Natural killer cell (primary cell): Measurements from ENCODE around the gene ANKS3. TPM values are rescaled to one million over a fixed set of nuclear protein-coding genes. Genes with fewer than 3 reads are reported as not detected.
A peak's percentile ranks its signal among the peaks of the same experiment; 100 is the strongest.

Experiments used
- ATAC-seq, 3 donors: fragments of 150-1000 bp in 2 of 3; fragments of 200-7000 bp in 1 of 3; cut with Tn5 transposase; 1 replicate in 1 of 3; 2 replicates in 2 of 3; pipeline ENCODE4 v1.10.0; 2021; ENCODE audit warnings: mild to moderate bottlenecking in 2 of 3, moderate library complexity in 2 of 3
- DNase-seq, 2 donors: peaks; one replicate each; pipeline versions ENCODE4 v3.0.0 to v3.0.0-alpha.2; 2013 to 2021; ENCODE audit warnings: mixed read lengths in 1 of 2
- H3K27ac ChIP-seq: one replicate; pipeline ENCODE4 v1.5.1; 2013; ENCODE audit warnings: mild to moderate bottlenecking, low read length
- H3K27me3 ChIP-seq: one replicate; pipeline ENCODE4 v1.6.1; 2013; ENCODE audit warnings: low read length; ENCODE audit not compliant: control insufficient read depth, insufficient read depth
- H3K36me3 ChIP-seq: one replicate; pipeline ENCODE4 v1.6.1; 2013; ENCODE audit warnings: low read length; ENCODE audit not compliant: control insufficient read depth, insufficient read depth
- H3K4me1 ChIP-seq: one replicate; pipeline ENCODE4 v1.6.1; 2013; ENCODE audit warnings: low read length; ENCODE audit not compliant: control insufficient read depth, insufficient read depth
- H3K4me3 ChIP-seq: one replicate; pipeline ENCODE4 v1.5.1; 2013; ENCODE audit warnings: low read length
- H3K9me3 ChIP-seq: one replicate; pipeline ENCODE4 v1.6.1; 2013; ENCODE audit warnings: low read length; ENCODE audit not compliant: control insufficient read depth, insufficient read depth
- H3K27ac Mint-ChIP-seq, 2 donors: one replicate each; pipeline ENCODE4 v1.8.0; 2022; ENCODE audit warnings: mild to moderate bottlenecking in 2 of 2, mixed read lengths in 2 of 2, moderate library complexity in 1 of 2
- H3K27me3 Mint-ChIP-seq, 2 donors: one replicate each; pipeline ENCODE4 v1.8.0; 2022; ENCODE audit warnings: low read depth in 2 of 2, mixed read lengths in 2 of 2
- H3K36me3 Mint-ChIP-seq: one replicate; pipeline ENCODE4 v1.8.0; 2022; ENCODE audit warnings: mixed read lengths
- H3K4me1 Mint-ChIP-seq, 2 donors: one replicate each; pipeline ENCODE4 v1.8.0; 2022; ENCODE audit warnings: mixed read lengths in 2 of 2
- H3K4me3 Mint-ChIP-seq: one replicate; pipeline ENCODE4 v1.8.0; 2022; ENCODE audit warnings: mild to moderate bottlenecking, moderate library complexity, mixed read lengths
- H3K9me3 Mint-ChIP-seq, 2 donors: one replicate each; pipeline ENCODE4 v1.8.0; 2022; ENCODE audit warnings: mixed read lengths in 2 of 2
- CTCF ChIP-seq: fragments of 200-600 bp; IDR thresholded peaks from one replicate; pipeline ENCODE4 v1.8.0; 2022; ENCODE audit warnings: antibody characterized with exemption
- WGBS: methylation state at CpG from one replicate; pipeline ENCODE4 v1.1.7; 2013; ENCODE audit warnings: missing lambda C conversion rate; ENCODE audit not compliant: insufficient coverage; 5-methylcytosine and 5-hydroxymethylcytosine counted together
- intact Hi-C: fragments of 100-400 bp; cut with micrococcal nuclease; formaldehyde crosslinking; loops from one replicate; pipeline ENCODE4 v1.14.2; 2022
- total RNA-seq, 4 donors: library from RNA; stranded (reverse); fragments of 120-200 nt in 1 of 4; gene quantifications; one replicate each; pipeline versions ENCODE4 v1.2.3 to v1.2.4, GENCODE V29; 2013 to 2022

The ANKS3 gene
- total RNA-seq, 3 donors from 2014 or later (not counting 1 experiment from before 2014, with no cell fraction given) = 19.7 to 20.8 (median 20.5) TPM

- Histone ChIP-seq H3K36me3 (peaks cover 19% of the 10 kb centered on the region), H3K27ac (no peak overlapping the region), H3K9me3 (no peaks in the 10 kb centered on the region), H3K4me1 (peaks cover 38% of the 10 kb centered on the region), H3K4me3 (no peak overlapping the region), H3K27me3 (no peaks in the 10 kb centered on the region)
- ATAC-seq (no peak), DNase-seq (no peak)
- WGBS = 83% methylated on average over 26 of the region's 26 CpGs
- intact Hi-C loops = loop anchor here (5.0 kb wide), 2 partner anchors 82 to 513 kb away; partner anchors contain the start of genes GLYR1 and UBN1
- Mint-ChIP-seq H3K4me1 (peaks cover 30 to 34% of the 10 kb centered on the region in 2 donors), H3K9me3 (no peaks in the 10 kb centered on the region), H3K27me3 (no peaks in the 10 kb centered on the region), H3K27ac (peak overlapping the region; percentile 73 to 81), H3K4me3 (peak overlapping the region; percentile 88), H3K36me3 (no peaks in the 10 kb centered on the region)
- no peak for TF ChIP-seq CTCF
These were observed 31.7 kb upstream of the ANKS3 start for GRCh38 chr16:4765511-4766474.

GRCh38 chr16:4763791-4764190 is 29.7 kb upstream of the ANKS3 start:
- 97% methylated on average over 7 of the region's 7 CpGs for WGBS
- Histone ChIP-seq H3K27ac (no peak overlapping the region), H3K9me3 (no peaks in the 10 kb centered on the region), H3K4me3 (no peak overlapping the region), H3K4me1 (peaks cover 33% of the 10 kb centered on the region), H3K36me3 (peaks cover 29% of the 10 kb centered on the region), H3K27me3 (no peaks in the 10 kb centered on the region)
- DNase-seq (no peak), ATAC-seq (no peak)
- Mint-ChIP-seq H3K4me1 (peaks cover 24 to 27% of the 10 kb centered on the region in 2 donors), H3K27me3 (no peaks in the 10 kb centered on the region), H3K27ac (no peak overlapping the region), H3K36me3 (no peaks in the 10 kb centered on the region), H3K9me3 (no peaks in the 10 kb centered on the region), H3K4me3 (no peak overlapping the region)
- TF ChIP-seq CTCF = no peak
- intact Hi-C loops = no loop called here

- TF ChIP-seq CTCF = no peak
- Histone ChIP-seq H3K27me3 (no peaks in the 10 kb centered on the region), H3K4me1 (peaks cover 19% of the 10 kb centered on the region), H3K4me3 (no peak overlapping the region), H3K27ac (no peak overlapping the region), H3K36me3 (peaks cover 36% of the 10 kb centered on the region), H3K9me3 (no peaks in the 10 kb centered on the region)
- intact Hi-C loops = no loop called here
- Mint-ChIP-seq H3K36me3 (no peaks in the 10 kb centered on the region), H3K27me3 (no peaks in the 10 kb centered on the region), H3K4me1 (peaks cover 12 to 14% of the 10 kb centered on the region in 2 donors), H3K4me3 (no peak overlapping the region), H3K9me3 (no peaks in the 10 kb centered on the region), H3K27ac (no peak overlapping the region)
- 95% methylated on average over 9 of the region's 9 CpGs for WGBS
- ATAC-seq (no peak), DNase-seq (no peak)
These were observed 28.1 kb upstream of the ANKS3 start for GRCh38 chr16:4762205-4762604.
